NCI-H82 treated with DMSO at 0.1 percent for 48 hours (cell line): ENCODE data around the gene OCA2.
A peak's percentile ranks its signal among the peaks of the same experiment; 100 is the strongest.
"Not testable (repeated sequence)": the region's sequence is repeated elsewhere in the genome, so short reads cannot be mapped to it uniquely, and the experiment has no call there.

Source experiments
- DNase-seq: peaks from one replicate; lab custom pipeline; 2025; ENCODE audit not compliant: unreplicated experiment; lab: John Stamatoyannopoulos, UW

Gene OCA2

GRCh38 chr15:27744641-27745040 is 354.5 kb downstream of the OCA2 start:
- DNase-seq = no peak

DNA sequence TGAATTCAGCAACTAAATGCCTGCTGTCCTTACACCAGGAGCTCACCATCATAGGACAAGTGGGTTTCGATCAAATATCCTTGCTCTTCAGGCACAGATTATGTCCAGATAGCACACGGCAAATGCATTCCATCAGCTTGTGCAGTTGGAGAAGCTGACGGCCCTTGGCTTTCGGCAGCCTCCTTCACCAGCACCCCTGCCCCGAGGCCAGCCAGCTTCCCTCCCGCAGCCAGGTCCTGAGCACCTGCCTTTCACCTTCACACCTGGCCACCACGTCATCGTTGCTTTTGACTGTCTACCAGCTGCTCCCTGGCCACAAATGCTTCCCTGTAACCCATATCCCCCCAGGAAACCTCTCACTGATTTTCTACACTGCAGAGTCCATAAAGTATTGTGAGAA is 355.5 kb downstream of the OCA2 start:
- no peak for DNase-seq

- no peak for DNase-seq
Observed at GRCh38 chr15:27742751-27743477, 356.2 kb downstream of the OCA2 start.

DNA sequence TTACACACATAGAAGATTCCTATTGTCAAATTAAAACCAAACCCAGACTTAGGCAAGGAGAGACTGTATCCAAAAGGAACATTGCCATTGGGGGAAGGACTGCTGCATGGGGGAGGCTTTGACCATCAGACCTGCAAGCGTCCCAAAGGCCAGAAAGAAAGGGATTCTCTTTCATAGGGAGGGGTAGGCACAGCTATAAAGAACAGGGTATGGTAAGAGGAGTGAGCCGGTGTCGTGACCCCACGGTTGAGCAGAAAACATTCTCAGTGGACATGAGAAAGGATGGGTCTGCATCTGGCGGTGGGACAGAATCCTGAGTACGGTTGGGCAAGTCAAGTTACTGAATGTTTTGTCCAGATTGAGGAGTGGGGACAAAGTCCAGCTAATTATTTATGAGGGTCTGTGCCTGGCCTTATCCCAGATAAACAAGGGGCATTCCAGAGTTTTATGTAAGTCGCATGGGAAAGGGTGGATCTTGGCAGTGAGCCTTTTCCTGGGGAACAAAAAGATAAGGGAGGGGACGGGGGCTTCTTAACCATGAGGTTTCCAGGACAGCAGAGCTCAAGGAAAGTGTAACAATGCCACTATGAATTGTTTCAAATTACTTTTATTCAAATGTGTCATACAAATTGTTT is 357.8 kb downstream of the OCA2 start:
- DNase-seq = no peak

- no peak for DNase-seq
Observed at GRCh38 chr15:27734785-27735495, 364.2 kb downstream of the OCA2 start.

GRCh38 chr15:27731776-27732175 is 367.3 kb downstream of the OCA2 start:
- no peak for DNase-seq

DNA sequence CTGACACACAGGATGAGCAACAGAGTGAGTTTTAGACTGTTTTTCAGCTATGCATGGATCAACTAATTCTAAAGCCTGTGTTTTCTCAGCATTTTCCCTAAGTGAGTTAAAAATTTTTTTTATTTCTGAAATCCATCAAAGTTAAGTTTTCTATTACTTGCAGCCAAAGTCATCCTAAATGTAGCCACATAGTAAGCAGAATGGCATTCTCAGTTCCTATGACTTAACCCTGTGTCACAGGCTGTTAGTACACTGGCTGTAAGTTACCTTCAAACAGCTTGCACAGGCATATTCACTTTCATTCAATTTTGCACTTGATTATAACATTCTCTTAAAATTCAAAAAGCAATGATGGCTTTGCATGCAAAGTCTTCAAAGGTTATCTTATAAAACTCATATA is 368.2 kb downstream of the OCA2 start:
- DNase-seq = no peak

DNA sequence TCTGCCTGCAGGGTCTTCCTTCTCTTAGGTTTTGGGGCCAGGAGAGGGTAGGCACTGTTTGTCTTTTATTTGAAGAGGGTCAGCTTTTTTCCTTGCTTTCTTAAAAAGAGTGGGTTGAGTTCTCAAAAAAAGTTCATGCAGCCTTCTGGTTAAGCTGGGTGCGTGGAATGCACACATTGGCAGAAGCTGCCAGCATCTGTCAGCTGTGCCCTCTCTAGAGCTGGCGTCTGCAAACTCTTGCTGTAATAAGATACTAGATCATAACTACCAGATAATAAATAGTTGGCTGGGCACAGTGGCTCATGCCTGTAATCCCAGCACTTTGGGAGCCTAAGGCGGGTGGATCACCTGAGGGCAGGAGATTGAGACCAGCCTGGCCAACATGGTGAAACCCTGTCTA is 373.4 kb downstream of the OCA2 start:
- no peak for DNase-seq

- DNase-seq = no peak
Observed at GRCh38 chr15:27723821-27724220, 375.3 kb downstream of the OCA2 start.

DNA sequence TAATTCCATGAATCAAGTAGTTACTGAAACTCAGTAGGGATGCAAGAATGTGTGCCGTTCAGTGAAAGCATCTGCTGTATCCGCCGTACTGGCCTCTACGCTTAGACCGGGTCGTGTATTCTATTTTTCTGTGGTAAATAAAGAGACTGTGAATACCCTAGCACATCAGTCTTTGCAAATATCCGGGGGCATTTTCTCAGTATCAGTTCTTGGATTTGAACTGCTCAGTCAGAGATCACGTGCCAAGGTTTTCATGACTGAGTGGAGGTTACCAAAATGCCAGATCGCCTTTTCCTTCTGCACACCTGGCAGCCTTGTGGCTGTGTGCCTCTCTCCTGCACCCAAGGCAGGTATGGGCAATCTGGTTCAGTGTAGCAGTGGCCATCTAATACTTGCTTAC is 377.0 kb downstream of the OCA2 start:
- no peak for DNase-seq

GRCh38 chr15:27714675-27715074 is 384.4 kb downstream of the OCA2 start:
- no peak for DNase-seq

GRCh38 chr15:27713850-27714249 is 385.3 kb downstream of the OCA2 start:
- not testable (repeated sequence) for DNase-seq

DNA sequence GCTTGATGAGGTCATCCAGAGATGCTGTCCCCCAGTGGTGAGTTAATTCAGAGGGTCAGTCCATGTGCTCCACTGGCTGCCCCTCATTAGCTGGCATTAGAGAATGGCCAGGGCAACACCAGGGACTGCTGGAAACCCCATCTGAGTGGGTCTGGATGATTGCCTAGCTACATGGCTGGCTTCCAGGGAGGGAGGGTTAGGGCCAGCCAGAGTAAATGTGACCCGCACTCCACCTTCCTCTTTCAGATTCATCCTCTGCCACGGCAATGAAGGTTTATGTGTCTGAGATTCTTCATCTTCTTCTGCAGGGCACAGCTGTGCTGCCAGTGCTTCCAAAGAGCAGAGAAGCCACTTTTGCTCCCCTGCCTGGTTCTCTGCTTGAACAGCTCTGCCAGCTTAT is 391.9 kb downstream of the OCA2 start:
- no peak for DNase-seq

DNA sequence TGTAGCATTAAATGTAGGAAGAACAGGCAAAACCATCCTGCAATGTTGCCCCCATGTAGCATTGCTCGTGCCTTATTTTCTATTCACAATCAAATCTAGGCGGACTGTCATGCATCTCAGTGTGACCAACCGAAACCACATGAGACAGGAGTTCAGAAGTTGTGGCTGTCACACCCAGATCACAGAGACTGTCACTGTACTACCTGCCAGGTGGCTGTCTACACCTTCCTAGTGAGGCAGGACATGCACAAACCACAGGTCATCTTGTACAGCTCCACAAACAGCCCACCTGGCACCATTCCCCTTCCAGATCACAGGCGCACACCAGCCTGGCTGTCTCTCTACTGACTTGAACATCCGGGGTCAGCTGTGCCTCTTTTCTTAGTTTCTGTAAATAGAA is 392.8 kb downstream of the OCA2 start:
- DNase-seq = no peak

DNA sequence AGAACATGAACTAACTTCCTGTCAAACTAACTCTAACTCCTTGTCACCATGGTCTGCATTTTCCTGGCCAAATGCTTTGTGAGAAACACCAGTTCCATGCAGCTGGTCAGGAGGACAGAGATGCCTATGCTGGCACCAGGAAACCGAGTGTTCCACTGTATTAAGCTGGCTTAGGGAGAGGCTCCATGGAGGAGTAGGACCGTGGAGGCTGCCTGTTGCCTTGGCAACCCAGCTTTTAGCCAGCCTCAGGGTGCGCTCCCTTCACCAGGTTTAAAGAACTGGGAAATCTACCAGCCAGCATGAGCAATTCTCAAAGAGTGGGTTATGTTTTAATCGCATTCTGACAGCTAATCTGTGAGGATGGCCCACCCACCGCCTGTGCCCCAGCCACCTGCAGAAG is 394.1 kb downstream of the OCA2 start:
- peak; percentile 21 for DNase-seq
